GM23338 (cell line): ENCODE data around the gene GNLY. TPM values are rescaled to one million over a fixed set of nuclear protein-coding genes. Genes with fewer than 3 reads are reported as not detected.

Experiments
- ATAC-seq: fragments of 200-7000 bp; cut with Tn5 transposase; 3 replicates; pipeline ENCODE4 v1.9.1; 2020
- DNase-seq: peaks from one replicate; pipeline ENCODE4 v3.0.0-alpha.2; 2015; ENCODE audit warnings: low spot score
- H2AFZ ChIP-seq: fragments of 200-600 bp; sonication (generic); 2 replicates; pipeline ENCODE4 v1.8.0; 2016; ENCODE audit warnings: antibody characterized with exemption, mild to moderate bottlenecking, moderate library complexity
- H3F3A ChIP-seq: fragments of 200-600 bp; sonication (generic); replicated peaks from 2 replicates; pipeline ENCODE4 v1.8.0; 2017; ENCODE audit warnings: antibody characterized with exemption, mixed run types, low read depth
- H3K27ac ChIP-seq: fragments of 200-600 bp; sonication (generic); 2 replicates; pipeline ENCODE4 v1.6.1; 2016; ENCODE audit warnings: low read depth
- H3K27me3 ChIP-seq: fragments of 200-600 bp; sonication (generic); 2 replicates; pipeline ENCODE4 v1.8.0; 2016; ENCODE audit warnings: mild to moderate bottlenecking, mixed run types, moderate library complexity; ENCODE audit not compliant: insufficient read depth
- H3K36me3 ChIP-seq: fragments of 200-600 bp; sonication (generic); 2 replicates; pipeline ENCODE4 v1.8.0; 2016; ENCODE audit warnings: mild to moderate bottlenecking; ENCODE audit not compliant: insufficient read depth
- H3K4me1 ChIP-seq: fragments of 200-600 bp; sonication (generic); 2 replicates; pipeline ENCODE4 v1.8.0; 2016; ENCODE audit warnings: mild to moderate bottlenecking, moderate library complexity; ENCODE audit not compliant: insufficient read depth
- H3K4me2 ChIP-seq: fragments of 200-600 bp; sonication (generic); 2 replicates; pipeline ENCODE4 v1.7.1; 2017; ENCODE audit warnings: mixed run types
- H3K4me3 ChIP-seq: fragments of 200-600 bp; sonication (generic); 2 replicates; pipeline ENCODE4 v1.6.1; 2016; ENCODE audit warnings: mixed run types
- H3K79me2 ChIP-seq: fragments of 200-600 bp; sonication (generic); replicated peaks from 2 replicates; pipeline ENCODE4 v1.8.0; 2017; ENCODE audit warnings: mild to moderate bottlenecking; ENCODE audit not compliant: insufficient read depth
- H3K9me2 ChIP-seq: fragments of 200-600 bp; sonication (generic); 2 replicates; pipeline ENCODE4 v1.8.0; 2017; ENCODE audit not compliant: insufficient read depth
- H4K20me1 ChIP-seq: fragments of 200-600 bp; sonication (generic); replicated peaks from 2 replicates; pipeline ENCODE4 v1.8.0; 2017; ENCODE audit warnings: mild to moderate bottlenecking; ENCODE audit not compliant: insufficient read depth
- H3K27ac Mint-ChIP-seq: 2 replicates; pipeline ENCODE4 v1.8.0; 2020; ENCODE audit warnings: inconsistent platforms, mild to moderate bottlenecking, moderate library complexity, mixed read lengths
- H3K27me3 Mint-ChIP-seq: 3 replicates; pipeline ENCODE4 v1.8.0; 2022; ENCODE audit warnings: low read depth, mild to moderate bottlenecking, moderate library complexity, mixed read lengths, inconsistent platforms; ENCODE audit not compliant: insufficient read depth, poor library complexity
- H3K36me3 Mint-ChIP-seq: 3 replicates; pipeline ENCODE4 v1.8.0; 2021; ENCODE audit warnings: low read depth, mild to moderate bottlenecking, inconsistent platforms, moderate library complexity, mixed read lengths
- H3K4me1 Mint-ChIP-seq: 3 replicates; pipeline ENCODE4 v1.8.0; 2020; ENCODE audit warnings: mild to moderate bottlenecking, inconsistent platforms, mixed read lengths
- H3K4me3 Mint-ChIP-seq: 3 replicates; pipeline ENCODE4 v1.8.0; 2021; ENCODE audit warnings: moderate library complexity, mild to moderate bottlenecking, inconsistent platforms, mixed read lengths
- H3K9me3 Mint-ChIP-seq: 3 replicates; pipeline ENCODE4 v1.8.0; 2020; ENCODE audit warnings: moderate library complexity, mild to moderate bottlenecking, inconsistent platforms, mixed read lengths
- CTCF ChIP-seq, 2 experiments: fragments of 200-600 bp in 1 of 2; sonication (generic) in 1 of 2; conservative IDR thresholded peaks; 2 replicates each; pipeline versions ENCODE4 v1.5.1 to v1.6.1; 2016 to 2017; ENCODE audit warnings: antibody characterized with exemption in 2 of 2, low read depth in 2 of 2, mild to moderate bottlenecking in 2 of 2, moderate library complexity in 1 of 2
- EZH2 ChIP-seq: fragments of 200-600 bp; sonication (generic); IDR thresholded peaks from one replicate; pipeline ENCODE4 v1.8.0; 2017; ENCODE audit warnings: antibody characterized with exemption, mild to moderate bottlenecking, low read depth; ENCODE audit not compliant: unreplicated experiment
- ZNF114 ChIP-seq: fragments of 250-450 bp; sonication (Bioruptor Pico); IDR thresholded peaks from 2 replicates; pipeline ENCODE4 v1.5.0; 2020; ENCODE audit warnings: mild to moderate bottlenecking, moderate library complexity
- ZNF331 ChIP-seq: fragments of 250-450 bp; sonication (Bioruptor Pico); IDR thresholded peaks from 2 replicates; pipeline ENCODE4 v1.5.0; 2020; ENCODE audit warnings: low read depth, mild to moderate bottlenecking, moderate library complexity
- ZNF462 ChIP-seq: fragments of 250-450 bp; sonication (Bioruptor Pico); IDR thresholded peaks from 2 replicates; pipeline ENCODE4 v1.5.0; 2020; ENCODE audit warnings: mild to moderate bottlenecking, moderate library complexity
- polyA plus RNA-seq: library from polyadenylated mRNA; unstranded; fragments of >200 nt; fragmentation: Nextera tagmentation; extraction: Ambion mirVana; gene quantifications from 2 replicates; pipeline ENCODE4 v1.2.1, GENCODE V29; 2016
- total RNA-seq: library from RNA; depleted of rRNA; stranded (reverse); fragments of >200 nt; shearing (Covaris generic); gene quantifications from 2 replicates; pipeline ENCODE4 v1.2.3, GENCODE V29; 2014

Gene GNLY
- total and polyA plus RNA-seq, 2 experiments from 2014 or later = not detected

GRCh38 chr2:85724731-85725181 is 30.6 kb downstream of the GNLY start:
- Histone ChIP-seq H3K36me3 (no peaks in the 10 kb centered on the region), H3K27me3 (no peaks in the 10 kb centered on the region), H3K4me3 (no peak overlapping the region), H4K20me1 (no peaks in the 10 kb centered on the region), H3K27ac (no peak overlapping the region), H2AFZ (no peak overlapping the region), H3K4me1 (no peaks in the 10 kb centered on the region), H3K4me2 (no peak overlapping the region), H3F3A (no peaks in the 10 kb centered on the region), H3K79me2 (no peaks in the 10 kb centered on the region), H3K9me2 (0 out of 2 replicates have a peak, but pooled peaks cover 5% of the 10 kb centered on the region)
- TF ChIP-seq ZNF114 (CRISPR knock-in tag) (no peak), CTCF (conservative IDR thresholded peaks at IDR 0.05; ENCODE audit: low read depth in 2 of 2) (no peak), ZNF462 (CRISPR knock-in tag) (no peak), EZH2 (no peak), ZNF331 (CRISPR knock-in tag) (no peak)
- ATAC-seq = no peak
- no peaks in the 10 kb centered on the region for H3K4me1 Mint-ChIP-seq
- no peak for DNase-seq
- no peak overlapping the region for H3K4me3 Mint-ChIP-seq
- no peaks in the 10 kb centered on the region for H3K36me3 Mint-ChIP-seq
- no peak overlapping the region for H3K27ac Mint-ChIP-seq
- no peaks in the 10 kb centered on the region; the same call in 2 of the 3 replicates for H3K9me3 Mint-ChIP-seq
- peaks cover 9% of the 10 kb centered on the region for H3K27me3 Mint-ChIP-seq
